ENCODE measurements around the gene MUC3A.

MUC3A gene

GRCh38 chr7:100946766-100947365 lies 2.5 kb upstream of the MUC3A start:
- no peak overlapping the region for H3K4me3 ChIP-seq (ENCODE audit: low read depth, low read length)
- in situ Hi-C loops (cut with HindIII; ENCODE audit: low sequenced_read_pairs) = no loop called here
- no peak for TF ChIP-seq CTCF (IDR thresholded peaks at IDR 0.05; ENCODE audit: low read depth, low read length)
- no peak for DNase-seq (ENCODE audit: low read depth, low spot score)

GRCh38 chr7:100947792-100948191 lies 1.5 kb upstream of the MUC3A start:
- no peak overlapping the region for H3K4me3 ChIP-seq (ENCODE audit: low read depth, low read length)
- no peak for TF ChIP-seq CTCF (IDR thresholded peaks at IDR 0.05; ENCODE audit: low read depth, low read length)
- in situ Hi-C loops (cut with HindIII; ENCODE audit: low sequenced_read_pairs) = no loop called here
- DNase-seq (ENCODE audit: low read depth, low spot score) = no peak

- no peak for TF ChIP-seq CTCF (IDR thresholded peaks at IDR 0.05; ENCODE audit: low read depth, low read length)
- DNase-seq (ENCODE audit: low read depth, low spot score) = no peak
- H3K4me3 ChIP-seq (ENCODE audit: low read depth, low read length) = no peak overlapping the region
- in situ Hi-C loops (cut with HindIII; ENCODE audit: low sequenced_read_pairs) = no loop called here
Observed at GRCh38 chr7:100949933-100950443, 654 bp downstream of the MUC3A start.

- in situ Hi-C loops (cut with HindIII; ENCODE audit: low sequenced_read_pairs) = no loop called here
- TF ChIP-seq CTCF (IDR thresholded peaks at IDR 0.05; ENCODE audit: low read depth, low read length) = no peak
- no peak overlapping the region for H3K4me3 ChIP-seq (ENCODE audit: low read depth, low read length)
- DNase-seq (ENCODE audit: low read depth, low spot score) = no peak
Observed at GRCh38 chr7:100951172-100951571, 1.8 kb downstream of the MUC3A start.

- in situ Hi-C loops (cut with HindIII; ENCODE audit: low sequenced_read_pairs) = no loop called here
- no peak overlapping the region for H3K4me3 ChIP-seq (ENCODE audit: low read depth, low read length)
- no peak for DNase-seq (ENCODE audit: low read depth, low spot score)
- no peak for TF ChIP-seq CTCF (IDR thresholded peaks at IDR 0.05; ENCODE audit: low read depth, low read length)
Observed at GRCh38 chr7:100951888-100952560, 2.7 kb downstream of the MUC3A start.

- in situ Hi-C loops (cut with HindIII; ENCODE audit: low sequenced_read_pairs) = no loop called here
- H3K4me3 ChIP-seq (ENCODE audit: low read depth, low read length) = no peak overlapping the region
- no peak for TF ChIP-seq CTCF (IDR thresholded peaks at IDR 0.05; ENCODE audit: low read depth, low read length)
- DNase-seq (ENCODE audit: low read depth, low spot score) = no peak
Observed at GRCh38 chr7:100952641-100953040, 3.3 kb downstream of the MUC3A start.
